ENCODE measurements around the gene NOS1AP.

NOS1AP gene

GRCh38 chr1:162305969-162306368, 236.5 kb downstream of the NOS1AP start:
- no peak for DNase-seq

GRCh38 chr1:162310337-162310736, 240.8 kb downstream of the NOS1AP start:
- no peak for DNase-seq

- no peak for DNase-seq
These were observed 244.7 kb downstream of the NOS1AP start for GRCh38 chr1:162314206-162314605.

GRCh38 chr1:162315673-162316072, 246.2 kb downstream of the NOS1AP start:
- DNase-seq: no peak

GRCh38 chr1:162316187-162316586, 246.7 kb downstream of the NOS1AP start:
- no peak for DNase-seq

GRCh38 chr1:162317621-162318020, 248.1 kb downstream of the NOS1AP start:
- DNase-seq: no peak

- no peak for DNase-seq
These were observed 250.1 kb downstream of the NOS1AP start for GRCh38 chr1:162319493-162320175.

GRCh38 chr1:162321809-162322422, 252.4 kb downstream of the NOS1AP start:
- DNase-seq: no peak

- DNase-seq: no peak
These were observed 253.5 kb downstream of the NOS1AP start for GRCh38 chr1:162323023-162323422.

GRCh38 chr1:162324396-162324795, 254.9 kb downstream of the NOS1AP start:
- no peak for DNase-seq

GRCh38 chr1:162326559-162326958, 257.1 kb downstream of the NOS1AP start:
- DNase-seq: no peak

- no peak for DNase-seq
These were observed 257.8 kb downstream of the NOS1AP start for GRCh38 chr1:162327144-162327787.

- DNase-seq: no peak
These were observed 258.3 kb downstream of the NOS1AP start for GRCh38 chr1:162327788-162328165.

- no peak for DNase-seq
These were observed 259.0 kb downstream of the NOS1AP start for GRCh38 chr1:162328512-162328911.

GRCh38 chr1:162329826-162330225, 260.3 kb downstream of the NOS1AP start:
- DNase-seq: no peak

GRCh38 chr1:162333991-162334390, 264.5 kb downstream of the NOS1AP start:
- DNase-seq: no peak

GRCh38 chr1:162335126-162335525, 265.6 kb downstream of the NOS1AP start:
- no peak for DNase-seq

- no peak for DNase-seq
These were observed 267.3 kb downstream of the NOS1AP start for GRCh38 chr1:162336621-162337285.

GRCh38 chr1:162342452-162342983, 273.0 kb downstream of the NOS1AP start:
- no peak for DNase-seq

- DNase-seq: no peak
These were observed 274.0 kb downstream of the NOS1AP start for GRCh38 chr1:162343470-162343869.

GRCh38 chr1:162347281-162347680, 277.8 kb downstream of the NOS1AP start:
- no peak for DNase-seq

GRCh38 chr1:162349635-162350330, 280.3 kb downstream of the NOS1AP start:
- DNase-seq: no peak
